ENCODE results near the gene TNNT3. TPM values are rescaled to one million over a fixed set of nuclear protein-coding genes. Genes with fewer than 3 reads are reported as not detected.

TNNT3 gene
- total and polyA plus RNA-seq, 8 donors = 0.24 to 6.6 (median 1.1) TPM

GRCh38 chr11:1948389-1948788, 28.9 kb downstream of the TNNT3 start:
- no peaks in the 10 kb centered on the region for H3K9me3 ChIP-seq

GRCh38 chr11:1949302-1949701, 29.8 kb downstream of the TNNT3 start:
- no peak overlapping the region for H3K4me3 ChIP-seq
- no peak overlapping the region for H3K27ac ChIP-seq
- no peaks in the 10 kb centered on the region for H3K4me1 ChIP-seq
- H3K36me3 ChIP-seq = no peaks in the 10 kb centered on the region
- intact Hi-C loops (cut with DNase I) = loop anchor here in 2 of 3 donors (10.0 kb wide), 1 partner anchor 55 kb away; the partner anchor contains the start of gene PRR33 (in 2 of the 2)
- no peaks in the 10 kb centered on the region for H3K9me3 ChIP-seq
- no peak for TF ChIP-seq CTCF (IDR thresholded peaks at IDR 0.05)
- WGBS, 2 donors = no CpG with 5 or more reads among the region's 6 CpGs
- ATAC-seq = no peak
- H3K27me3 ChIP-seq = no peaks in the 10 kb centered on the region
- peak in 1 of 6 donors; percentile 28 for DNase-seq
- FAIRE-seq = no peak

More at GRCh38 chr11:1948389-1948788, 28.9 kb downstream of the TNNT3 start:
- TF ChIP-seq CTCF (IDR thresholded peaks at IDR 0.05) = no peak
- no peak overlapping the region for H3K27ac ChIP-seq
- FAIRE-seq (no peak), ATAC-seq (peak in 3 of 4 donors; percentile 30 to 37 (median 35)), DNase-seq (no peak)
- no peaks in the 10 kb centered on the region for H3K4me1 ChIP-seq
- H3K36me3 ChIP-seq = no peaks in the 10 kb centered on the region
- no peaks in the 10 kb centered on the region for H3K27me3 ChIP-seq
- intact Hi-C loops (cut with DNase I) = loop anchor here in 2 of 3 donors (10.0 kb wide), 1 partner anchor 54 kb away; the partner anchor contains the start of gene PRR33 (in 2 of the 2)
- WGBS, 2 donors = no CpG with 5 or more reads among the region's 11 CpGs
- H3K4me3 ChIP-seq = no peak overlapping the region

- Histone ChIP-seq H3K4me1 (no peaks in the 10 kb centered on the region), H3K36me3 (no peaks in the 10 kb centered on the region), H3K9me3 (no peaks in the 10 kb centered on the region), H3K27ac (no peak overlapping the region), H3K27me3 (no peaks in the 10 kb centered on the region), H3K4me3 (no peak overlapping the region)
- WGBS, 2 donors = no CpG with 5 or more reads among the region's 15 CpGs
- TF ChIP-seq CTCF (IDR thresholded peaks at IDR 0.05) = no peak
- FAIRE-seq = no peak
- intact Hi-C loops (cut with DNase I) = loop anchor here in 2 of 3 donors (10.0 kb wide), 1 partner anchor 55 kb away; the partner anchor contains the start of gene PRR33 (in 2 of the 2)
- no peak for DNase-seq
- no peak for ATAC-seq
These were observed 30.4 kb downstream of the TNNT3 start for GRCh38 chr11:1949922-1950321.

GRCh38 chr11:1952806-1953482, 33.4 kb downstream of the TNNT3 start:
- Histone ChIP-seq H3K4me1 (no peaks in the 10 kb centered on the region), H3K9me3 (no peaks in the 10 kb centered on the region), H3K27me3 (no peaks in the 10 kb centered on the region), H3K27ac (no peak overlapping the region), H3K36me3 (no peaks in the 10 kb centered on the region), H3K4me3 (no peak overlapping the region)
- no peak for FAIRE-seq
- intact Hi-C loops (cut with DNase I) = no loop called here
- TF ChIP-seq CTCF (IDR thresholded peaks at IDR 0.05) = no peak
- ATAC-seq = no peak
- DNase-seq = peak in 1 of 6 donors; percentile 32
- no CpG with 5 or more reads among the region's 29 CpGs for WGBS, 2 donors

All from pancreas (tissue), 10 donors.